ENCODE measurements around the gene OTULINL.

GRCh38 chr5:14587150-14587549, 5.6 kb downstream of the OTULINL start:
- TF ChIP-seq CTCF (optimal IDR thresholded peaks at IDR 0.05 in 1 of 3, IDR thresholded peaks at IDR 0.05 in 1 of 3, conservative IDR thresholded peaks at IDR 0.05 in 1 of 3; ENCODE audit: extremely low read depth in 1 of 3, insufficient read depth in 2 of 3, low read length in 3 of 3): no peak
- TF ChIP-seq EZH2 (IDR thresholded peaks at IDR 0.05; ENCODE audit: low read length): no peak
